Right kidney (tissue), 1 donor: ENCODE measurements around the gene SLCO2B1.

Experiments
- DNase-seq: peaks from one replicate; pipeline ENCODE4 v3.0.0-alpha.2; 2016

The SLCO2B1 gene

DNA sequence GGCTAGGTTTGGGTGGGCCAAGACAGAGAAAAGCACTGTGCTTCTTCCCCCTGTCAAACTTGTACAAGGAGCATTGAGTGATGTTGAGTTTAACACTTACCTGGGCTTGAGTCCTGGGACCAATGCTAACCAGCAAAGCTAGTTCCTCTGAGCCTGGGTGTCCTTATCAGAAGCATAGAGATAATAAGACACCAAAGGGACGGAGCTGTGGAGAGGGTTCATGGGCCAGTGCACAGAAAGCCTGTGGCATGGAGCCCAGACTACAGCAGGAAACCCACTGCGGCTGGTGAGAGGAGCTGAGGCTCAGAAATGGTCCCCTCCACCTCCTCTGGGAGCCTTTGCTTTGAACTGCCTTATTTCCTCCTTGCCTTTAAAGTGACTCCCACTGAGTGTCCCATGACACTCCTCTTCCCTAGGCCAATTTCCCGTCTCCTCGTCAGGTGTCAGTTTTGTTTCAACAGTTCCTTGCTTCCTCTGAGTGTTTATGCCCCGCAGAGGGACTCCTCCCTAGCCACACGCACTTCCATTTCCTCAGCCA, 9.4 kb downstream of the SLCO2B1 start:
- DNase-seq = no peak

- no peak for DNase-seq
Observed at GRCh38 chr11:75160880-75161279, 10.0 kb downstream of the SLCO2B1 start.

DNA sequence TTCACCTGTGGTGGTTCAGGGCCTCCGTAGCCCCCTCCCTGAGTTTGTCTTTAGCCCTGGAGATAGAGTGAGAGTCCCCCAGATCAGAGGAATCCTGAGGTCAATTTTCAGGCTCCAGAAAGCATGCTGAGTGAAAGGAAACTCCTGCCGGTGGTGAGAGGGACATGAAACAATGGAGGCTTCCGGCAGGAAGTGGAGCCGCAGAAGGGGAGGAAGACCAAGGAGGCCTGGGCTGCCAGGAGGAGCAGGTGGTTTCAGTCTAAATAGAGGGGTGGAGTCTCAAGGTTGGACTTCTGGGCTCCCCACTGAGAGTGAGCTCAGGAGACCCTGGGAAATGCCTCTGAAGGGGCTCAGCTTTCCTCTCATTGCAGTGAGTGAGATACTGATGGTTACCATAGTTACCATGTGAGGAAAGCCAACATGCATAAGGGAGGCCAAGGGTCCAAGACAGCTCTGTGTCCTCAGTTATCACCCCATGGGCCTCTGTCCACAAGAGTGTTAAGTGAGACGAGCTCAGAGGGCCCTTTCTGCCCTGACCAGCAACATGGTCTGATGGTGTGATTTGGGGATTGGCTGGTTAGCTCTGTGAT, 10.7 kb downstream of the SLCO2B1 start:
- DNase-seq = no peak

- no peak for DNase-seq
Observed at GRCh38 chr11:75162954-75163353, 12.0 kb downstream of the SLCO2B1 start.

DNA sequence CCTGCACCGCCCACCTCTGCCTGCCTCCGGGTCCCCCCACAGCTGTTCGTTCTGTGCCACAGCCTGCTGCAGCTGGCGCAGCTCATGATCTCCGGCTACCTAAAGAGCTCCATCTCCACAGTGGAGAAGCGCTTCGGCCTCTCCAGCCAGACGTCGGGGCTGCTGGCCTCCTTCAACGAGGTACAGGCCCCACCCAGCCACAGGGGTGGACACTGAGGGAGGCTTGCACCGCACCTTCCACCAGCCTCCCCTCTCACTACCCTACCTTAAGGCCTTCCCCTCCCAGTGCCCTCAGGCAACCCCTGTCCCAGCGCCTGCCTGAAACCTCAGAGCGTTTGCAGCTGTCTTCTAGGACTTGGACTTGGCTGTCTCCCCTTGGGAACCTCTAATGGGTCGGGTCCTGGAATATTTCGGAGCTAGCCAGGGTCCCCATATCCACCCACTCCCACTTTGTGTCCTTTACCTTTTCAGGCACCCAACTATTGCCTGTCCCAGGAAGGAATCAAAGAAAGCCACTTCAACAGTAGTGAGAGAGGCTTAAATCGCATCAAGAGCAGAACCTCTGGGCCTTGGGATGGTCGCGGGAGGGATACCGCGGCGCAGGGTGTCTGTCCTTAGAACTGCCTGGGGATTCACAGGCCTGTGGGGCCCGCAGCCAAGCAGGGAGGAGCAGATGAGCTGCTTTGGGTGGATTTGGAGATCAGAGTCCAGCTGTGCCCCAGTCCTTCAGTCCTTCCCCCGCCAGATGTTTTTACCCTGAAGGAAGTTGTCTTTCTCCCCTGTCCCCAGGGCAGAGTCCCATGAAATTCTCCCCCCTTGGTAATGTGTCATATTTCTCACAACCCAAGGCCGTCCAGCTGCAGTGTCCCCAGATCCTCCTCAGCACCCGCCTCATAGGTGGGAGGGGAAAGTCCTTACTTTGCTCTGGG, 13.3 kb downstream of the SLCO2B1 start:
- DNase-seq = no peak

DNA sequence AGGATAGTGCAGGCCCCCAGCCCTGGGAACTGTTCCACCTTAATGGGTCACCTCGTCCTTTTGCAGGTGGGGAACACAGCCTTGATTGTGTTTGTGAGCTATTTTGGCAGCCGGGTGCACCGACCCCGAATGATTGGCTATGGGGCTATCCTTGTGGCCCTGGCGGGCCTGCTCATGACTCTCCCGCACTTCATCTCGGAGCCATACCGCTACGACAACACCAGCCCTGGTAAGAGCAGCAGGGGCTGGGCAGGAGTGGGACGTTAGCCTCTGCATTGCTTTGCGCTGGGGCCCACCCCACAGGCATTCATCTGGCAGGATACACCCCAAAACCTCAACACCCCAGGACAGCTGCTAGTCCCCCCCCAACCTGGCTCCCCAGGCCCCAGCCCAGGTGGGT, 14.8 kb downstream of the SLCO2B1 start:
- no peak for DNase-seq

DNA sequence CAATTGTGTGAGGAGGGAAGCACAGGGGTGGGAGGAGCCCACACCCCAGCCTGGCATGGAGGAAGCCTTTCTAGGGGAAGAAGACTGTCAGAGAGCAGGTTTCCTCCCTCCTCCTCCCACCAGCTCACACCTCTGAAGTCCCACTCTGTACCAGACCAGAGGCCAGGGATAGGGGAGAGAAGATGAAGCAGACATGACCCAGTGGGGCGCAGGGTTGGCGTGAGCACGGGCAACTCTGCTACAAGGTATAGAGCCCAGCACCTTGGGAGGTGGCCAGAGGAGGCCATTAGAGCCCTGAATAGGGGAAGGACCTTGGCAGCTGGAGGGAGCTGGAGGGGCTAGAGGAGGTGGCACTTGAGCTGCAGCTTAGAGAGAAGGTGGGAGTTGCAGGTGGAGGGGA, 15.9 kb downstream of the SLCO2B1 start:
- DNase-seq = no peak

GRCh38 chr11:75167617-75168016, 16.7 kb downstream of the SLCO2B1 start:
- no peak for DNase-seq

DNA sequence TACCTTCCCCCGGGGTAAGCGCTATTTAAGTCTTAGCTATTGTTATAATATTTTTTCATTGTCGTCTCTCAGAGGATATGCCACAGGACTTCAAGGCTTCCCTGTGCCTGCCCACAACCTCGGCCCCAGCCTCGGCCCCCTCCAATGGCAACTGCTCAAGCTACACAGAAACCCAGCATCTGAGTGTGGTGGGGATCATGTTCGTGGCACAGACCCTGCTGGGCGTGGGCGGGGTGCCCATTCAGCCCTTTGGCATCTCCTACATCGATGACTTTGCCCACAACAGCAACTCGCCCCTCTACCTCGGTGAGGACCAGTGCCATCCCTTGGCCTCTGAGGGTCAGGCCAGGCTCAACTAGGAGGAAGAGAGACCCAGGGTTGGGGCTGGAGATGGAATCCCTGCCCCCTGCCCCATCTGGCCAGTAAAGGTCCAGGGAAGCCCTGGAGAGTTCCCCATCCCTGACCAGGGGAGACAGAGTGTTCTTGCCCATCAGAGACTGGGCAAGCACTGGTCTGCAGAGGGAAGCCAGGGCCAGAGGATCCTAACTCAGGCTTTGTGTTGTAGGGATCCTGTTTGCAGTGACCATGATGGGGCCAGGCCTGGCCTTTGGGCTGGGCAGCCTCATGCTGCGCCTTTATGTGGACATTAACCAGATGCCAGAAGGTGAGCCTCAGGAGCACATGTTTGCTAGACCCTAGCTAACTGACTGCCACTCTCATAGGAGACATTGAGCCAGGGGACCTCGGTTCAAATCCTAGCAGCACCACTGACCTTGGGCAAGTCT, 18.4 kb downstream of the SLCO2B1 start:
- DNase-seq = no peak

- DNase-seq = no peak
Observed at GRCh38 chr11:75170516-75171201, 19.8 kb downstream of the SLCO2B1 start.

DNA sequence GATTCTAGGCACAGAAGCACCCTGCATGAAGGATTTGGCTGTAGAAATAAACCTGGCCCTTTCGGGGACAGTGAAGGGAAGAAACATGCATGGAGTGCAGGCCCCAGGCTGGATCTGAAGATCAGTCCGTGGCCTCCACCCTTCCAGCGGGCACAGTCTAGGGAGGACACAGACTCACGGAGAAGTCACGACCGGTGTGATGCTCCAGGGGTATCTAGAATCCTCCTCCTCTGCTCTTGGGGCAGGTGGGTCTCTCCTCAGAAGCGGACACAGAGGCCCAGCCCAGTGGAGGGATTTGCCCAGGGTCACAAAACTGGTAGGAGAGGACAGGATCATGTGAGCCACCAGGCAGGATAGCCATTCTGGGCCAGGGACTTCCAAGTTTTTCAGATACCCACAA, 22.4 kb downstream of the SLCO2B1 start:
- DNase-seq = no peak

- DNase-seq = no peak
Observed at GRCh38 chr11:75174781-75175370, 24.0 kb downstream of the SLCO2B1 start.

DNA sequence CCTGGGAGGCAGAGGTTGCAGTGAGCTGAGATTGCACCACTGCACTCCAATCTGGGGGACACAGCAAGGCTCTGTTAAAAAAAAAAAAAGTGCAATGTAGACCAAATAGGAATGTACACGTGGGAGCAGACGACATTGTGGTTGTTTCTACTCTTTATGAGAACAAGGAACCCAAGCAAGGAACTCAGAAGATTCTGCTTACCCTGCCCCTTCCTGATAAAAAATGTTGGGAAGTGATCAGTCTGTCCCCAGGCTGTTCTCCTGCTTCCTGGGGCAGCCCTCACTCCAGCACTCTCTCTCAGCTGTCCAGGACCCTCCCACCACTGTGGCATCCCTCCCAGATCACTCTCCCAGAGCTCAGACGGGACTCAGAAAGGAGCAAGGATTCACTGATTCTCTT, 31.8 kb downstream of the SLCO2B1 start:
- DNase-seq = no peak

DNA sequence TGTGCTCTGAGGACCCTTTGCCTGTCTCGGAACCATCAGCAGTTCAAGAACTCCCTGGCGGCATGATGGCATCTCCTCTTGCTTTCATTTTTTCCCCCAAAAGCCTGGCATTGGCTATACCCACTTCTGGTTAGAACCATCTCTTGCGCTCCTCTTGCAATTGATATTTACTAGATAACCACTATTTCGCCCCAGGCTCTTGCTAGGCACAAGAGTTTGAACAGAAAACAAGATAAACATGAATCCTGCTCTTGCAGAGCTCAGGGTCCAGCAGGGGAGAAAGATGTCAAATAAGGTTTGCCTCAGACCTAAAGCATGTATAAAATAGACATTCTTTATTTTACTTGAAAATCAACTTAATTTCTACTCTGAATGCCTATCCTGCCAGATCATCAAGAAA, 33.1 kb downstream of the SLCO2B1 start:
- no peak for DNase-seq

GRCh38 chr11:75184757-75185425, 34.0 kb downstream of the SLCO2B1 start:
- DNase-seq = no peak

DNA sequence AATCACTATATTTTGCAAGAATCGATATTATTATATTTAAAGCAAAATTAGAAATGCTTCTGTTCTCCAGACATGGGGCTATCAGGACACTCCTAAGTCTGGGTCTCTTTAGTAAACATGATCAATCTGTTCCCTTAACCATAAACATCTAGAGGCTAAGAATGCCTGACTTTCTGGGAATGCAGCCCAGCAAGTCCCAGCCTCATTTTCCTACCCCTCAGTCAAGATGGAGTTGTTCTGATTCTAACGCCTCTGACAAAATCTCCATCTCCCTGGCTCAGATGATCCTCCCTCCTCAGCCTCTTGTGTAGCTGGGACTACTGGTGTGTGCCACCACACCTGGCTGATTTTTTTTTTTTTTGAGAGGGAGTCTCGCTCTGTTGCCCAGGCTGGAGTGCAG, 35.0 kb downstream of the SLCO2B1 start:
- DNase-seq = no peak

- DNase-seq = no peak
Observed at GRCh38 chr11:75186999-75187398, 36.1 kb downstream of the SLCO2B1 start.

GRCh38 chr11:75188671-75189070, 37.8 kb downstream of the SLCO2B1 start:
- DNase-seq = no peak

DNA sequence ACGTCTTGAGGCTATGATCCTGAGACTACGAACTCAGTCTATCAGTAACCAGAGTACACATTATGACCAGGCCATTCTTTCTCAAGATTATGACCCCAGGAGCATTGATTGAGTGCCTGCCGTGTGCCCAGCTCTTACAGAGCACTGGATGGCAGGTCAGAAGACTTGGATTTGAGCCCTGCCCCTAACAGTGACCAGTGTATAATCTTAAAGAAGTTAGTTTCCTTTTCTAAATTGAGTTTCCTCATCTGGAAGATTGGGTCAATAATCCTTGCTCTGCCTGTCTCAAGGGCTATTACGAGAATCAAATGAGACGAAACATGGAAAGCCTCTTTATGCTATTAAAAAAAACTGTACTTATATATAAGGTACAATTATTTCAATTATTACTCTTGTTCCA, 38.2 kb downstream of the SLCO2B1 start:
- DNase-seq = no peak

DNA sequence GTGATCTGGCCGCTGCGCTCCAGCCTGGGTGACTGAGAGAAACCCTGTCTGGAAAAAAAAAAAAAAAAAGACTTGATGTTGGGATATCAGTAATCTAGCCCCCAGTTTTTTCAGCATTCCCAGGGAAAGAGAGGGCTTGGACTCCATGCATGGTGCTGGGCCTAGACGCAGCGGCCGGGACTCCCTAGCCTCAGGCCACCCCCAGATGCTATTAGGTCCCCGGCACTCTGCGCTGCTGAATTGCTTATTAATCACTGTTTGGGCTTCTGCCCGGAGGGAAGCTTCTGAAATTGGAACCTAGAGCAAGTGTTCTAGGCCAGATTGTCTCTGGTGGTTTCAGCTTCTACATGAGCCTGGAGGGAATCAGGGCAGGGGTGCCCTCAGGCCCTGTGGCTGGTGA, 39.0 kb downstream of the SLCO2B1 start:
- no peak for DNase-seq

DNA sequence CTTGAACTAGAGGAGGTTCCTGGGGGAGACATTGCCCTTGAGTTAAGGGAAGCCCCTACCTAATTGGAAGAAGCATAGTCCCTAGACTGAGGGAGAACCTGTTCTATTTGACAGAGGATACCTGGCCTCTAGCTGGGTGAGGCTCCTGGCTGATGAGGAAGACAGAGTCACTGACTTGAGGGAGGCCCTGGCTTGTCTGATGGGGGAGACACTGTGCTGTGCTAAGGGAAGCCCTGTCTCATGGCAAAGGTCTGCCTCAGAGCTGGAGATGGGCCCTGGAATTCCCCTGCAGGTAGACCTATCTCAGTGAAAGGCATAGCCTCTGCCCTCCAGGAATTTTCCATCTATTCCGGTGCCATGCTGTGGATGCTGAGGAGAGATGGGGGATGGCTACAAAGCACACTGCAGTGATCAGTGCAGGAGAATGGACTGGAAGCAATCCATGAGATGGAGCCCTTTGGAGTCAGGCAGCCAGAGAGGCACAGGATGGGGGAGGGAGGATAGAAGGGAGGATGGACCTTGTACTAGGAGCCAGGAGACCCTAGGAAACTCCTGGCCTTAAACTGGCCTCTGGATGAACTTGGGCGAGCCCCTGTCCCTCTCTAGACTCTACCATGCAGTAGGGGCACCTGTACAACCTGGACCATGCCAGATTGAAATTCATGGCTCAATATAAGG, 39.9 kb downstream of the SLCO2B1 start:
- DNase-seq = no peak
